ENCODE results near the gene SDR39U1.

Gene SDR39U1

GRCh38 chr14:24408764-24409163, 33.8 kb downstream of the SDR39U1 start:
- no peak for DNase-seq

GRCh38 chr14:24407608-24408325, 34.8 kb downstream of the SDR39U1 start:
- DNase-seq: no peak

GRCh38 chr14:24406416-24406815, 36.2 kb downstream of the SDR39U1 start:
- no peak for DNase-seq

GRCh38 chr14:24404814-24405213, 37.8 kb downstream of the SDR39U1 start:
- no peak for DNase-seq

GRCh38 chr14:24403294-24403998, 39.1 kb downstream of the SDR39U1 start:
- DNase-seq: no peak

- no peak for DNase-seq
These were observed 40.5 kb downstream of the SDR39U1 start for GRCh38 chr14:24401810-24402702.

- no peak for DNase-seq
These were observed 42.4 kb downstream of the SDR39U1 start for GRCh38 chr14:24399999-24400718.

GRCh38 chr14:24399447-24399822, 43.1 kb downstream of the SDR39U1 start:
- DNase-seq: no peak

GRCh38 chr14:24398653-24399446, 43.7 kb downstream of the SDR39U1 start, which contains the start of gene NYNRIN:
Gene NYNRIN (plus strand): TSS chr14:24399003. CDS start chr14:24399247, 244 bp downstream.
- peak; percentile 38 for DNase-seq

GRCh38 chr14:24398293-24398652, 44.3 kb downstream of the SDR39U1 start:
- no peak for DNase-seq

- DNase-seq: no peak
These were observed 44.8 kb downstream of the SDR39U1 start for GRCh38 chr14:24397639-24398292.

GRCh38 chr14:24395609-24396582, 46.7 kb downstream of the SDR39U1 start:
- no peak for DNase-seq

- DNase-seq: no peak
These were observed 48.3 kb downstream of the SDR39U1 start for GRCh38 chr14:24394275-24394674.

GRCh38 chr14:24392325-24393091, 50.1 kb downstream of the SDR39U1 start:
- no peak for DNase-seq

GRCh38 chr14:24390701-24391468, 51.7 kb downstream of the SDR39U1 start:
- DNase-seq: no peak

Data from stimulated activated CD8-positive, alpha-beta memory T cell treated with anti-CD3 and anti-CD28 coated beads, Interleukin-4, amount 100 ng/mL, for 48 hours (primary cell).